OCI-LY7 (cell line): ENCODE results near the gene RNF144A.

Experiments used
- CTCF ChIP-seq: fragments of 200-600 bp; sonication (generic); conservative IDR thresholded peaks from 2 replicates; pipeline ENCODE4 v1.5.1; 2014; ENCODE audit warnings: mild to moderate bottlenecking, antibody characterized with exemption, low read length, moderate library complexity, mixed read lengths
- EZH2phosphoT487 ChIP-seq: fragments of 200-600 bp; sonication (generic); IDR thresholded peaks from 2 replicates; pipeline ENCODE4 v1.6.1; 2018; ENCODE audit warnings: low read depth, borderline replicate concordance, mild to moderate bottlenecking, mixed run types, antibody characterized with exemption, low read length, moderate library complexity, mixed read lengths

GRCh38 chr2:6872394-6872793 is 44.8 kb upstream of the RNF144A start:
- TF ChIP-seq CTCF (no peak), EZH2phosphoT487 (no peak)
